ENCODE results near the gene CHST5.

Gene CHST5

GRCh38 chr16:75535901-75536300 lies at the start of gene CHST5:
Gene CHST5 (minus strand): TSS chr16:75536108. CDS start chr16:75530384, 5,724 bp downstream.
- no peak within 1 kb of the TSS for H3K27ac ChIP-seq
- TF ChIP-seq CTCF (IDR thresholded peaks at IDR 0.05): no peak
- no peak for TF ChIP-seq ZFX (IDR thresholded peaks at IDR 0.05; ENCODE audit: borderline replicate concordance)

GRCh38 chr16:75584108-75584507 lies 48.2 kb upstream of the CHST5 start:
- no peak overlapping the region for H3K27ac ChIP-seq

GRCh38 chr16:75579281-75579834 lies 43.5 kb upstream of the CHST5 start:
- H3K27ac ChIP-seq: no peak overlapping the region
- TF ChIP-seq CTCF (IDR thresholded peaks at IDR 0.05) (no peak), ZFX (IDR thresholded peaks at IDR 0.05; ENCODE audit: borderline replicate concordance) (no peak)

More at GRCh38 chr16:75584108-75584507, 48.2 kb upstream of the CHST5 start:
- no peak for TF ChIP-seq CTCF (IDR thresholded peaks at IDR 0.05)
- TF ChIP-seq ZFX (IDR thresholded peaks at IDR 0.05; ENCODE audit: borderline replicate concordance): no peak

GRCh38 chr16:75578725-75579124 lies 42.8 kb upstream of the CHST5 start:
- TF ChIP-seq ZFX (IDR thresholded peaks at IDR 0.05; ENCODE audit: borderline replicate concordance): no peak
- no peak for TF ChIP-seq CTCF (IDR thresholded peaks at IDR 0.05)
- H3K27ac ChIP-seq: no peak overlapping the region

- no peak overlapping the region for H3K27ac ChIP-seq
- TF ChIP-seq CTCF (IDR thresholded peaks at IDR 0.05): no peak
- TF ChIP-seq ZFX (IDR thresholded peaks at IDR 0.05; ENCODE audit: borderline replicate concordance): no peak
Observed at GRCh38 chr16:75578212-75578611, 42.3 kb upstream of the CHST5 start.

GRCh38 chr16:75576384-75576811 lies 40.5 kb upstream of the CHST5 start:
- TF ChIP-seq CTCF (IDR thresholded peaks at IDR 0.05) (no peak), ZFX (IDR thresholded peaks at IDR 0.05; ENCODE audit: borderline replicate concordance) (no peak)
- no peak overlapping the region for H3K27ac ChIP-seq

- no peak overlapping the region for H3K27ac ChIP-seq
Observed at GRCh38 chr16:75575958-75576357, 40.0 kb upstream of the CHST5 start.

More at GRCh38 chr16:75575958-75576357, 40.0 kb upstream of the CHST5 start:
- no peak for TF ChIP-seq ZFX (IDR thresholded peaks at IDR 0.05; ENCODE audit: borderline replicate concordance)
- TF ChIP-seq CTCF (IDR thresholded peaks at IDR 0.05): no peak

Data from 22Rv1 (cell line).